ENCODE results near the gene ELOF1.

ELOF1 gene

GRCh38 chr19:11519138-11519537, 39.9 kb downstream of the ELOF1 start:
- Histone ChIP-seq H3K9ac (ENCODE audit: low read depth, low read length) (no peak overlapping the region), H3K36me3 (ENCODE audit: insufficient read depth, low read length) (no peaks in the 10 kb centered on the region), H3K4me1 (ENCODE audit: control insufficient read depth, insufficient read depth, low read length) (no peaks in the 10 kb centered on the region), H3K27me3 (ENCODE audit: control insufficient read depth, insufficient read depth, low read length) (no peaks in the 10 kb centered on the region), H3K4me3 (ENCODE audit: low read length) (no peak overlapping the region), H3K9me3 (replicated peaks; ENCODE audit: low read length) (no peaks in the 10 kb centered on the region), H3K4me2 (ENCODE audit: low read length) (no peak overlapping the region)

DNA sequence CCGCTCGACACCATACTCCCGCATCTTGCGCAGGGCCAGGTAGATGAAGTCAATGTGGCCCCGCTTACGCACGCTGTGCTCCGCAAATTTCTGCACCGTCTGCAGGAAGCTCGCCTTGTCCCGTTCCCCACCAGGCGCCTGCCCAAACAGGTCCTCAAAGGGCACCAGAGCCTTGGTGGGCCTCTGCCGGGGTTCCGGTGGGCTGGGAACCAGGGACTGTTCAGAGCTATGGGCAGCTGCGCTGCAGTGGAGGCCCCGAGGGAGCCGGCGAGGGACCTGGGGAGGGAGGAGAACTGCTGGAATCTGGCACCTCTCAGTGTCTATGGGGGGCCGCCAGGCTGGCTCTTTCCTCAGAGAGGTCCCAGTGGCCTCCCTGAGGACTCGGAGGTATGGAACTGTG, 45.1 kb downstream of the ELOF1 start:
- Histone ChIP-seq H3K4me3 (ENCODE audit: low read length) (no peak overlapping the region), H3K9ac (ENCODE audit: low read depth, low read length) (no peak overlapping the region), H3K4me2 (ENCODE audit: low read length) (no peak overlapping the region), H3K27me3 (ENCODE audit: control insufficient read depth, insufficient read depth, low read length) (no peaks in the 10 kb centered on the region), H3K9me3 (replicated peaks; ENCODE audit: low read length) (no peaks in the 10 kb centered on the region), H3K36me3 (ENCODE audit: insufficient read depth, low read length) (no peaks in the 10 kb centered on the region), H3K4me1 (ENCODE audit: control insufficient read depth, insufficient read depth, low read length) (no peaks in the 10 kb centered on the region)

DNA sequence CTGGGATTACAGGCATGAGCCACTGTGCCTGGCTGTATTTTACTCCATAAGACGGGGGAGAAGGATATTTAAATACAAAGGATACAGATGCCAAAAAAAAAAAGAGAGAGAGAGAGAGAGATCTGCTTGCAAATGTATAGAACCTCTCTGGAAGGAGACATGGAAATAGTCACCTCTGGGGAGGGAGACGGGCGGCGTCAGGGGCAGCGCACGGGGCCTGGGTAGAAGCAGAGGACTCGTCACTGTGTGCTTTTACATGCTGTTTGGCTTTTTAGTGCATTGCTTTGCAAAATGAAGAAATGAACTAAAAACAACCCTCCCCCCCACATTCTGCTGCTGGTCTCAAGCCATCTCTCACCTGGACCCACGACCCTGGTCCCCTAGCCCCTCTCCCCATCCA, 48.6 kb downstream of the ELOF1 start:
- Histone ChIP-seq H3K4me2 (ENCODE audit: low read length) (no peak overlapping the region), H3K9ac (ENCODE audit: low read depth, low read length) (no peak overlapping the region), H3K4me1 (ENCODE audit: control insufficient read depth, insufficient read depth, low read length) (peaks cover 6% of the 10 kb centered on the region), H3K27me3 (ENCODE audit: control insufficient read depth, insufficient read depth, low read length) (no peaks in the 10 kb centered on the region), H3K9me3 (replicated peaks; ENCODE audit: low read length) (no peaks in the 10 kb centered on the region), H3K36me3 (ENCODE audit: insufficient read depth, low read length) (no peaks in the 10 kb centered on the region), H3K4me3 (ENCODE audit: low read length) (no peak overlapping the region)

DNA sequence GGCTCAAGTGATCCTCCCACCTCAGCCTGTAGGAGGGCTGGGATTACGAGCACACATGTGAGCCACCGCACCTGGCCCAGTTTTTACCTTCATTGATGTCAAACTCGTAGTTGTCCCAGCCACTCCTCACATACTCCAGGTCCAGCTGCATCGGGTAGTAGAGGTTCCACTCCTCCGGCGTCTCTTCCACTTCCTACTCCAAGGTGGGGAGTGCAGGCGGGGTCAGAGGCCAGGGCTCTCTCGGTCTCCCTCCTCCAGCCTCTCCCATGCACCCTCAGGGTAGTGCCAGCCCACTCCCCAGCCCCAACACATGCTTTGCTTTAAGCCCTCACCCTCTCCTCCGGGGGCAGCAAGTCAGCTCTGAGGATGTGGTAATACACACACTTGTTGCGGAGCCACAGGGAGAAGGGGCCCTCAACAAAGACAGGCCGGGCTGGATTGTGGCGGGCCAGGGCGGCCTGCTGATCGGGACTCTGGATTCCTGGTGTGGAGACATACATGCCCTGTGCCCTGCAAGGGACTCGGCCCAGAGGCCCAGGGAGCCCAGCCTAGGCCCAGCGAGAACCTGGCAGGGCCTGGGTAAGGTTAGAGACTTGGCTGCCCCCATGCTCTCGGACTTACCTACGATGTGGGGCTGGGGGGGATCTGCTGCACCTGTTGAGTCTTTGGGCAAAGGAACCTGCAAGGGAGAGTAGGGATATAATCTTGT, 51.5 kb downstream of the ELOF1 start:
- Histone ChIP-seq H3K9me3 (replicated peaks; ENCODE audit: low read length) (no peaks in the 10 kb centered on the region), H3K27me3 (ENCODE audit: control insufficient read depth, insufficient read depth, low read length) (no peaks in the 10 kb centered on the region), H3K4me2 (ENCODE audit: low read length) (no peak overlapping the region), H3K4me1 (ENCODE audit: control insufficient read depth, insufficient read depth, low read length) (peaks cover 12% of the 10 kb centered on the region), H3K4me3 (ENCODE audit: low read length) (no peak overlapping the region), H3K36me3 (ENCODE audit: insufficient read depth, low read length) (no peaks in the 10 kb centered on the region), H3K9ac (ENCODE audit: low read depth, low read length) (no peak overlapping the region)

GRCh38 chr19:11506967-11507366, 52.1 kb downstream of the ELOF1 start:
- Histone ChIP-seq H3K4me2 (ENCODE audit: low read length) (peak overlapping the region; percentile 25), H3K4me1 (ENCODE audit: control insufficient read depth, insufficient read depth, low read length) (peaks cover 12% of the 10 kb centered on the region), H3K27me3 (ENCODE audit: control insufficient read depth, insufficient read depth, low read length) (no peaks in the 10 kb centered on the region), H3K9ac (ENCODE audit: low read depth, low read length) (no peak overlapping the region), H3K9me3 (replicated peaks; ENCODE audit: low read length) (no peaks in the 10 kb centered on the region), H3K4me3 (ENCODE audit: low read length) (no peak overlapping the region), H3K36me3 (ENCODE audit: insufficient read depth, low read length) (no peaks in the 10 kb centered on the region)

DNA sequence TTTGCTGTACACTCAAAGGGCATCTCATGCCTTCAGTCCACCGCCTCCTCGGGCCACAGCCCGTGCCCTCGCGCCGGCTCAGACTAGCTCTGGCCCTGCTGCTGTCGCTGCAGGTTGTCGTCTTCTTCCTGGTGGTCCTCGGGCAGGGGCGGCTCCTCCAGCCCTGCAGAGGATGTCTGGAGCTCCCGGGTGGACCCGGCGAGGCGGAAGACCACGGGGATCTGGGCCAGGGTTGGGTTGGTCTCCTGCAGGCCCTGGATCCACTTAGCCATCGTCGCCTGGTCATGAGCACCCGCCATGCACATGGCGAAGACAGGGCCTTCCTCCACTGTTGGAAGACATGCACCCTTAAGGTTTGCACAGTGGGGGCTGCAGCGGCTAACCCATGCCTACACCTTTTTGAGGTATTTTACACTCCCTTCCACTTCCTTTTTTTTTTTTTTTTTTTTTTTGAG, 52.9 kb downstream of the ELOF1 start:
- Histone ChIP-seq H3K9me3 (replicated peaks; ENCODE audit: low read length) (no peaks in the 10 kb centered on the region), H3K4me3 (ENCODE audit: low read length) (peak overlapping the region; percentile 97), H3K4me2 (ENCODE audit: low read length) (peak overlapping the region; percentile 99), H3K9ac (ENCODE audit: low read depth, low read length) (peak overlapping the region; percentile 92), H3K27me3 (ENCODE audit: control insufficient read depth, insufficient read depth, low read length) (no peaks in the 10 kb centered on the region), H3K36me3 (ENCODE audit: insufficient read depth, low read length) (no peaks in the 10 kb centered on the region), H3K4me1 (ENCODE audit: control insufficient read depth, insufficient read depth, low read length) (peaks cover 12% of the 10 kb centered on the region)

DNA sequence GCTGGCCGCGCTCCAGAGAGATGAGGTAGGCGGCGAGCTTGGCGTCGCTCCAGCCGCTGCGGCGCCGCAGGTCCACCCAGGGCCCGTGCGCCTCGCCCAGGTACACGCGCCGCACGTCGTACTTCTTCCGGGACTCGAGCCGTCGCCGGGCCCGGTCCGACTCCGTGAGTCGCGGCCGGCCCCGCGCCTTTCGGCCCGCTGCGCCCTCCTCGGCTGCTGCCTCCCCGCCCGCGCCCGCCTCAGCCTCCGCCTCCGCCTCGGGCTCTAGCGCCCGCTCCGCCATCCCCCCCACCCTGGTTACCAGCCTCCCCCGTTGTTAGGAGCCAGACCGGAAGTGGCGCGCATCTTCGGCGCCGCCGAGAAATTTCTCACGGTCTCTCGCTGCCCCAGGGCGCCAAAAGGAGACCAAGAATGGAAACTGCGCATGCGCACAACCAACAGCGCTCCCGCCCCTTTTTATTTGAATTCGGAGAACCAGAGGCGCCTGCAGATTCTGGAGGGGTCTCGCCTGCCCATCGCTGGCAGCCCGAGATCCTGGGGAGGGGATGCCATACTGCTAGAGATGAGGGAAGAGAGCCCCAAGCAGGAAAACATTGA, 53.4 kb downstream of the ELOF1 start, which contains the start of gene ZNF653:
Gene ZNF653 (minus strand): TSS at position 336 of the 597 bp plus-strand sequence. CDS start 53 bp downstream, at position 283.
- H3K4me3 ChIP-seq (ENCODE audit: low read length) = peak within 1 kb of the TSS; percentile 97
- no peaks in the 10 kb centered on the region for H3K27me3 ChIP-seq (ENCODE audit: control insufficient read depth, insufficient read depth, low read length)
- no peaks in the 10 kb centered on the region for H3K9me3 ChIP-seq (replicated peaks; ENCODE audit: low read length)

DNA sequence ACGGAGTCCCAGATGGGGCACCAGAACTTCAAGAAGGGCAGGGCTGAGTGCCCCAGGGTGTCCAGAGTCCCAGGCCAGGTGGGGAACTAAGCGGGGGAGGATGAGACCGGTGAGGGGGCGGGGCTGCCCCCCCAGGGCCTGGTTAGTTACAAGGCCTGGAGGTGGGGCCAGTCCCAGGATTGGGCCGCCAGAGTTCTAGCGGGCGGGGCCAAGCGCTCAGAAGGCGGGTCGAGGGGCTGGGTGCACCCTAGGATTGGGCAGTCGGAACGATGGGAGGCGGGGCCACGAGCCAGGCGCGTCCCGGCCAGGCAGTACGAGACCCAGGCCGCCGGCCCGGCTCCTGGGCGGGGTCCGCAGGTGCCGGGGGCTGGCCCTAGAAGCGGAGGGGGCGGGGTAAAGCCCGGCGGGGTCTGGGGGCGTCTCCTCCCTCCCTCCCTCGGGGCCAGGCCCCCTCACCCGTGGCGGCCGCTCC, 54.0 kb downstream of the ELOF1 start:
- Histone ChIP-seq H3K4me2 (ENCODE audit: low read length) (peak overlapping the region; percentile 99), H3K36me3 (ENCODE audit: insufficient read depth, low read length) (no peaks in the 10 kb centered on the region), H3K4me3 (ENCODE audit: low read length) (peak overlapping the region; percentile 97), H3K4me1 (ENCODE audit: control insufficient read depth, insufficient read depth, low read length) (peaks cover 12% of the 10 kb centered on the region), H3K9ac (ENCODE audit: low read depth, low read length) (peak overlapping the region; percentile 92), H3K9me3 (replicated peaks; ENCODE audit: low read length) (no peaks in the 10 kb centered on the region), H3K27me3 (ENCODE audit: control insufficient read depth, insufficient read depth, low read length) (no peaks in the 10 kb centered on the region)

More for the DNA sequence above, 53.4 kb downstream of the ELOF1 start, which contains the start of gene ZNF653:
- Histone ChIP-seq H3K9ac (ENCODE audit: low read depth, low read length) (peak within 1 kb of the TSS; percentile 92), H3K36me3 (ENCODE audit: insufficient read depth, low read length) (no peaks in the 10 kb centered on the region), H3K4me1 (ENCODE audit: control insufficient read depth, insufficient read depth, low read length) (peaks cover 12% of the 10 kb centered on the region), H3K4me2 (ENCODE audit: low read length) (peak within 1 kb of the TSS; percentile 99)

DNA sequence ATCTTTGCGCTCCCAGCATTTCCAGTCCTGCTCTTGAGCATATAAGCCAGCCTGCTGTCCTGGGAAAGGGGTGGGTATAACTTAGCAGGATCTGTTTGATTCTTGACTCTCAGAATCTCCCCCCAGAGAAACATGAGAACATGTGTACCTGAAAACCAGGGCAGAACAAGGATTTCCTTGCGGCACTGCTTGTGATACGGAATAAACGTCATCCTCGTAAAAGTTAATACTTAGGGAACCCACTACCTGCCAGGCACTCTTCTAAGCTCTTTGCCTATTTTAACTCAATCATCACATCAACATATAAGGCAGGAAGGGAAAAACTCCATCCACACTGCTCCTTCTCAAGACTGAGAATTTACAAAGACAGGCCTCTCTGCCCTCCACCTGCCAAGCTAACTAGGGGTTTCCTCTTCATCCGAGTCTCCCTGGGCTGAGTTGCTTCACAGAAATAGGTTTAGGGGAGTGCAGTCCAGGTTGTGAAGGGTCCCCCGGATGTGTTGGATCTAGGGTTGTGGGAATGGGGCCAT, 54.5 kb downstream of the ELOF1 start:
- Histone ChIP-seq H3K4me2 (ENCODE audit: low read length) (peak overlapping the region; percentile 99), H3K36me3 (ENCODE audit: insufficient read depth, low read length) (no peaks in the 10 kb centered on the region), H3K9me3 (replicated peaks; ENCODE audit: low read length) (no peaks in the 10 kb centered on the region), H3K4me3 (ENCODE audit: low read length) (peak overlapping the region; percentile 97), H3K9ac (ENCODE audit: low read depth, low read length) (peak overlapping the region; percentile 92), H3K27me3 (ENCODE audit: control insufficient read depth, insufficient read depth, low read length) (no peaks in the 10 kb centered on the region), H3K4me1 (ENCODE audit: control insufficient read depth, insufficient read depth, low read length) (peaks cover 12% of the 10 kb centered on the region)

All from skeletal muscle satellite cell (primary cell).